HG02870 (cell line): Measurements from ENCODE around the gene AMBP.

Source experiments
- ATAC-seq: cut with Tn5 transposase; IDR thresholded peaks from one replicate; pipeline ENCODE4 v1.9.1; 2021; ENCODE audit warnings: mild to moderate bottlenecking, moderate library complexity; ENCODE audit not compliant: unreplicated experiment

The AMBP gene

DNA sequence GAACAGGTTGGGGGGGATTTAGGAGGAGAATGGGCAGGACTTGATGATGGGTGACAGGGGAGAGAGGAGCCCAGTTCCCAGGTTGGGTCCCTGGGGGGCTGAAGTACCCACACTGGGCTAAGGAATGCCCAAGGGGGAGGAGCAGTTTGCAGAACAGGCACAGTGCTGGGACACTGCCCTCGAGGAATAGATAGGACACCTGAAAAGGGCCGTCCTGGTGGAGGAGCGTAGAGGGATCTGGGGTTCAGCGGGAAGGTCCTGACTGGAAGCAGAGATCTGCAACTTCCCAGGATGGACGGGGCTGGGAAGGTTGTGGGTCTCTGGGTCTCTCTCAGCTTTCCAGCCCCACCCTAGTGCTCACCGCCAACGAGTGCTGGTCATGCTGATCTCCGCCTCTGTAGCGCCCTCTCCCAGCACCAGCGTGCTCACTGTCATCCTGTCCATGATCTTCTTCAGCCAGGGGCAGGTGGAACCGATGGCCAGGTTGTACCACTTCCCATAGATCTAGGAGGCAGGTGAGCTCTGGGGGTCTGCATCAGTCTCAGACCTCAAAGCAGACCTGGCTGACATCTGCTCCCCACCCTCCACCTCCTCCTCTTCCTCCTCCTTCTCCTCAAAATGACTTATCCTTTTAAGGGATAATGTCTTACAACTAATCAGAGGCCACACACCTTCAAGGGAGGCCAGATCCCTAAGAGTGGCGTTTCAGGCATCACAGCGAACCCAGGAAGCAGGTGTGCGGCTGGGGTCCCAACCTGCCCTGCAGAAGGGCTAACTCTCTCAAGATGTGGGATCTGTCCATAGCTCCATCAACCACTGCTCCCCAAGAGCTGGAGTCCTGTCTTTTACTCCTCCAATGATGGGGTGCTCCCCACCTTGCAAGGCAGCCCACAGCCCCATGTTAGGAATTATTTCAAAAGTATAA is 1.6 kb downstream of the AMBP start:
- no peak for ATAC-seq

DNA sequence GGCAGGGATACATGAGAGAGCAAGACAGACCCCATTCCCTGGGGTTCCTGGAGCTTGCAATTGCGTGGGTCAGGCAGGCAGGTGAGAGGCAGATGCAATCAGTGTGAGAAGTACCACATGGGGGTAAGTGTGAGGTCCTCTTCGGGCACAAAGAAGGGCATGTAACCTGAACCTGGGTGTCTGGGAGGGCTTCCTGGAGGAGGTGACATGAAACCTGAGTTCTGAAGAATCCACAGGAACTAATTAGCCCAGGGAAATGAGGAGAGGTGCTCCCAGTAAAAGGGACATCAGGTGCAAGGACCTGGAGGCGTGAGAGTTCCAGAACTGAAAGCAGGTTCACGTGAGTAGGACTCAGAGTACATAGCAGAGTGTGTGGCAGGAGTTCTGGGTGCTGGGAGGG is 2.5 kb downstream of the AMBP start:
- ATAC-seq: no peak

DNA sequence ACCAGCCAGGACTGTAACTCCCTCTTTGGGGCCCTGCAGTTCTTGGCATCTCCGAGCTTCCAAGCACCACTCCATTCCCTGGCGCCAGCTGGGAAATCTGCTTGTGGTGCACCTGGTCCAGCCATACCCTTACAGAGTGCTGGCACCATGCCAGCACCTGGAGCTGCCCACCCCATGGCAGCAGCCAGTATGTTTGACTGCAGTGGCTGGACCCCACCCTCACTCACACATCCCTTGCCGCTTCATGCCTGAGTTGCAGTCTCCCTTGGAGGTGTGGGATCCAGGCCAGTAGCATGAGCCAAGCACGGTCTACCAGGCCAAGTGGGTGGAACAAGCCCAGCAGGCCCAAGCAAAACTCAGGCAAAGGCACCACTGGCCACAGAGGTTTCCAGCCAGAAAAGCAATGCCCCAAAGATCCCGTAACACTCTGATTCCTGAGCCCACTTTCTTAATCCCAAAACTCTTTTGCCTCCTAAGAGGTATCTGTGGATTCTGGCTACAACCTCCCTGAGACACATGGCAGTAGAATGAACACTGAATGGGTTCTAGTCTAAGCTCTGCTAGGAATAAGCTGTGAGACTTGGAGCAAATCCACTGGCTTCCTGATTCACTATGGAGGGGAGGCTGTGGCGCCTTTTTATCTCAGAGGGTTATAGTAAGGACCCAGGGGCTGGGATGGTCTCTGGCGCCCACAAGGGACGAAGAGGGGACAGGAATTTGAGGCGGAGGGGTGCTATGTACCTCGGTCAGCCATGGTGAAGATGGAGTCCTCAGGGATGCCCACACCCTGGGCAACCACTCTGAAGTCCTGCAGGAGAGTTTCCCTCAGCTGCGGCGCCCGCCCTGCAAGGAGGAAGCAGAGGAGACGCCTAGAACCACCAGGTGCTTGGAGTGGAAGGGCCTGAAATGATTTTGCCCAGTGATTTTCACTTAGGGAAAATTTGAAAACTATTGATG is 5.6 kb downstream of the AMBP start:
- no peak for ATAC-seq

DNA sequence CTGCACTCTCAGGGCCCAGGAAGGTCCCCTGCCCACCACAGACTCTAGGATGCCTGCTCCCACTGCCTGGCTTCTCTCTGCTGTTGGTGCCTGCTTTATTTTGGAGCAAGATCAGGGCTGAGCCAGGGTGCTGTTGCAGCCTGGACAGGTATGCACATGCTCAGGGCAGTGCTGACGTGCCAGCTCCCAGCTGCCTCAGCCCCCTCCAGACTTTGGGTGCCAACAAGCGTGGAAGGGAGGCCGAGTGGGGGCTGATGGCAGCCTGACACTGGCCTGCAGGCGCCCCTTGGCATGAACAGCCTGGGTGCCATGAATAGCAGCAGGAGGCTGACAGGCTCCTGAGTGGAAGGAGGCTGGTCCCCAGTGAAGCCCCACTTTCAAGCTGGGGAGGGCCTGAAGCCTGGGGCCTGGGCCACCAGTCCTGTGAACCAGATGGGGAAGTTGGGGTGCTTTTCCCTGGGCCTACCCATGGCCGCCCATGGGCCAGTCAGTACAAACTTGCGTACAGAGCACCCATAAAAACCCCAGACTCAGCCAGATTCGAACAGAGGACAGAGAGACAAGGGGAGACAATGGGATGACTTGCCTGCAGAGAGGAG is 6.8 kb downstream of the AMBP start:
- no peak for ATAC-seq

DNA sequence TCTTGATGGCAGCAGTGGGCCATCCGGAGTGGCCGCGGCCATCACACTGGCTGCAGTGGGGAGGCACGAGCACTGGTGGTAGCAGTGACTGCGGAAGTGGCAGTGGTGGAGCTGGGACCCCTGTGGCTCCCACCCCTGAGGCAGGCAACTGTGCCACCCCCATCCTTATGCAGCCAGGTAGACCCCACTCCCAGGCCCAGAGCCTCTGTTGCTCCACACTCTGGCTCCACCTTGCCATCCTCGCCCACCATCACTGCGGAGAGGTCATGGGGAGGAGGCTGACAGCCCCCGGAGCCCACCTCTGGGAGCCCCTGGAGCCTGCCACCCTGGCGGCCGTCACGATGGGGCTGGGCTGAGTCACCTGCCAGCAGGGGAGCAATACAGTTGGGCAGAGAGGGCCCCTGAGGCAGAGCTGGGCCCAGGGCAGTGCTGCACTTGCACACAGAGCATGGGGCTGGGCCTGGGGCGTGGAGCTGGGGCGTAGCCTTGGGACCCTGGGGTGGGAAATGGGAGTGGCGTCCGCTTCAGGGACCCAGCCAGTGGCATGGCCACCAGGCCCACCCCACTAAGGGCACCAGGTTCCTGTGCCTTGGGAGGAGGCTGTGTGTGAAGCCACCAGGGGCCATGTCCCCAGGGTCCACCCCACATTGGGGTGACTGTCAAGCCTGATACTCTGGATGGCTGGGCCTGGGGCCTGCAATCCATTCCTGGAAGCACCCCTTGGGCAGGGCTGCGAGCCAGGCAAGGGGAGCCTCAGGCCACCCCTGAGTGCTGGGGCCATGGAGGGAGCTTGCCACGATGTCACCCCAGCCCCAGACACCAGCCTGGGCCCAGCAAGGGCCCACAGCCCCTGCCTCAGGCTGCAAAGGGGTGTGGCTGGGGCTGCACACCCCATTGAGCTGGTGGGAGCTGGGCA is 7.7 kb downstream of the AMBP start:
- no peak for ATAC-seq

DNA sequence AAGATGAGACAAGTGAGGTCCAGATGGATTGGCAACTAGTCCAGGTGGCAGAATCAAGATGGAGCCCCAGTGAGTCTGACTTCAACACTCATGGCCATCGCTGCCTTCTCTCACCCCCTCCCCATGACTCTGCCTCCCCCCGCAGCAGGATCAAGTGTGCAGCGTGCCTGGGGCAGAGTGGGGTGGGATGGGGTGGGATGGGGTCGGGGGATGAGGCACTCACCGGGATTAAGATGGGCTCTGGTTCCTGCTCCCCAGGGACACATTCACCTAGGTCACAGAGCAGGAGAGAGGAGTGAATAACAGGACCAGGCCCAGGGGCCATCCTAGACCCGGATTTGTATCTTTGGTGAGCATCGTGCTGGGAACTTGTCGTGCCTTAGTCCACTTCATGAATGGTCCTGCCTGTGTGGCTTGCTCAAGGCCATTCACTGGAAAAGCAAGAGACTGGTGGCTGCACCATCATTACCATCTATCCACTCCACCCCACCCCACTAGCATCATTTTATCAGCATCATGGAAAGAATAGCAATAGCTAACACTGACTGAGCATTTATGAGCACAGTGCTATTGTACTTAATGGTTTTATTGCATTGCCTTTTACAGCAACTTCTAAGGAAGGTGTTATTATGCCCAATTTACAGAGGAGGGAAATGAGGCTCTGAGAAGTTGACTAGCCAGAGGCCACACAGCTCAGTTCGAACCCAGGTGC is 8.5 kb downstream of the AMBP start:
- ATAC-seq: no peak

DNA sequence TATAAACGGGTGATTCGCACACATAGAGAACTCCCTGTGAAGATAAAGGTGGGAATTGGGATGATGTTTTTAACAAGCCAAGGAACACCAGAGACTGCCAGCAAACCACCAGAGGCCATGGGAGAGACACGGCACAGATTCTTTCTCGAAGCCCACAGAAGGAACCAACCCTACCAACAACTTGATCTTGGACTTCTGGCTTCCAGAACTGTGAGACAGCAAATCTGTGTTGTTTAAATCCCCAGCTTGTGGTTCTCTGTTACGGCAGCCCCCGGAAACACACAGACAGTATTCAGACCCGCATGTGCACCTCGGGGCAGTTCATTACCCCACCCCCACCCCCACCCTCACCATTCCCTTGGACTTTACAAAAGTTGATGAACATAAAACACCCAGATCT is 12.8 kb downstream of the AMBP start:
- ATAC-seq: no peak

DNA sequence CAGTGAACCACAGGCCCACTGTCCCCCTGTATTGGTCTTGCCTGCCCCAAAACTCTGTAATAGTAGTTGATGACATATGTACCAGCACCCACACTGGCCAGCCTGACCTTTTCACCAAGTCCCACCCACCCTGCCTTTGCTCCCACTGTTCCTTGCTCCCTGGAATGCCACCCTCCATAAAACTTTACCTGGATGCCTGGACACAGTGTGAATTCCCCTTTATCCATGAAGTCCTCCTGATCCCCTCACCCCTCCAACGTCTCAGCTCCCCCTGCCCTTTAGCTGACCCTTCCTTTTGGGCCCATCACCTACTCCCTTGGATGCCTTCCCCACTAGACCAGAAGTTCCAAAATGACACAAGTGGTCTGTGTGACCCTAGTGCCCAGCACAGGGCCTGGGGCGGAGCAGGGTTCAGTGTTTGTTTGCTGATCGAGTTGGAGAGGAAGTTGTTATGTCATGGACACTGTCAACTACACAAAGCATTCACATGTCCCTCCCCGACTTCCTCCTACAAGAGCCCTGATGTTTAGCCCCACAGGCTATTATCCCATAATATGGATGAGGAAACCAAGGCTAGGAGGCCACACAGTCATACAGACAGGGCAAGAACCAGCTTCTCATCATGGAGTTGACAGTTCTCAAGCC is 16.1 kb downstream of the AMBP start:
- ATAC-seq: no peak

DNA sequence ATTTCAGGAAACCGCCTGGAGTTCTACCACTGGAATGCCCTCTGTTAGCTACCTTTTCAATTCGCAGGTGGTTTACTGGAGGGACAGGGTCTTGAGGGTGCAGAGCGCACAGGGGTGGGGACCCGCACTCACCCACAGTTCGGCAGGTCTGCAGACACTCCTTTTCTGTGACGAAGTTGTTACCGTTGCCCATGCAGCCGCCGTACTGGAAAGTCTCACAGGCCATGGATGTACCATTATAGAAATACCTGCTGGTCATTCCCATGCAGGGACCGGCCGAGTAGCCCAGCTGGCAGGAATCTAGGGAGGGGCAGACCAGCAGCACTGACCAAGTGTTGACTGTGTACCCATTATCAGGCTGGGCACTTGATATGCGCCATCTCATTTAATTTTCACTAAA is 16.8 kb downstream of the AMBP start:
- no peak for ATAC-seq

DNA sequence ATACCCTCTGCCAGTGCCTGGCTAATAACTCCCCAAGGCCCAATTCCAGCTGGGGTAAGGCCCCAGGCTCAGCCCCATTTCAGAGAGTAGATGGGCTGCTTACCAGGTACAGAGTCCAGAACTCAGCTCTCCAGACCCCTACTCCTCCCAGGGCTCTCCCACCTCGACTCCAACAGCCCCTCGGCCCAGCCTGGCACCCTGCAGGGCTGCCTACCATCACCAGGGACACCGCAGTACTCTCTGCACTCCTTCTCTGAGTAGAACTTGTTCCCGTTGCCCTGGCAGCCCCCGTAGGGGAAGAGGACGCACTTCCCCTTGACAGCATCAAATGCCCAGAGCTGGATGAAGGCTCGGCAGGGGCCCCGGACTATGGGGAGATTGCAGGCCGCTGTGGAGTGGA is 17.4 kb downstream of the AMBP start:
- ATAC-seq: no peak

DNA sequence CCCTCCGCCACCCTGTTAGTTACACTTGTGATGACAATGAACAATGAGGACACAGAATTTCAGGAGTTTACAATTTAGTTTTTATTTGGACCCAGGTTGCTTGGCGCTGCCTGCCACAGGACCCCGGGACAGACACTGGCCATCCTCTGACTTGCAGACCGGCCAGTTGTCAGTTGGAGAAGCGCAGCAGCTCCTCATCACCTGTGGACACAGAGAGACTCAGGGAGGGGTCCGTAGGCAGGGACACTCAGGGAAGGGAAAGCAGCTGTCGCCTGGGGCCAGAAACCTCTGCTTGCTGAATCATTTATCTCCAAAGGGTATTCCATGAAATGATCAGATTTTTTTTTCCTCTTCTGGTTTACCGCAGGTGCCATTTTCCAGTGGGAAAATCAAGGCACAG is 18.0 kb downstream of the AMBP start:
- no peak for ATAC-seq

DNA sequence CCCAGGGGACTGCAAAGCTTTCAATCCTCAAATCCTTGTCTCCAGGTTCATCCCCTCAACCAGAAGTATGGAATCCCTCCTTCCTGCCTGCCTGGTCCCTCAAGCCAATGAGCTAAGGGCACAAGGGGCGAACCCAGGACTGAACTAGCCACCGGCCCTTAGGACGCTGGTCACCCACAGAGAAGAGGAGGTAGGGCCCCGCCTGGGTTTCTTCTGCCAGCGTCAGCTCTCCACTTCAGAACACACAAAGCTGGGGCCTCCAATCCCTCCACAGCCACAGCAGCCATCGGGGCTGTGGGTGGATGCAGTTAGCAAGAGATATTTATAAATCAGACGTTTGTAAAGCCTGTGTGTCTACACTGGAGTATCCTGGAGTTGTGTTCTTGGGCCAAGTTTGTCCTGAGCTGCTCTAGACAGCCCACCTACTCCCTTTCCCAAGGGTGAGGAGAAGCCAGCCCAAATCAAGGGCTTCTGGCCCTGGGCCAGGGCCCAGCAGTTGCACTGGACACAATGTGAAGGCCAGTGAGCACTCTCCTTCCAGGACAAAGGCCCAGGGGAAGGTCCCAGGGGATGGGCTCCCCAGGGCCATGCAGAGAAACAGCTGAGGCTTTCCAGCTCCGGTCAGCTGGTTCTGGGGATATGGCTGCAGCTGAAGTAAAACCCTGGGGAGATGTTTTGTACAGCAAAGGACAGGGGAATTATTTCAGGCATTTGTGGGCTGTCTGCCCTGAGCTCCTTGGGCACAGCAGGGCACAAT is 18.9 kb downstream of the AMBP start:
- ATAC-seq: no peak

DNA sequence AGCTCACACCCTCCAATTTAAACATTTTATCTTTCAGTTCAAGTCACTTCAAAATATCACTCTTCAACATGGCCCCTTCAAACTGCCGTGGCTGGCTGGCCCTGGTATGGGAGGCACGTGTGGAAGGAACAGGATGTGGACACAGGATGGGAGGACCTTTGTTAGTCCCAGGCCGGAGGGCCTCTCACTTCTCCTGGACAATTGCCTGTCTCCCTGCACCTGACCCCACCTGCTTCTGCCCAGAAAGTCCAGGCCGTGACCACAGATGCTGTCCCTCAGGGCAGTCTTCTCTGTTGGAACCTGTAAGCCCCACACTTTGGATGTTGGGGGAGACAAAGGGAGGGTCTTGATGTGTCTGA is 19.4 kb downstream of the AMBP start:
- no peak for ATAC-seq

DNA sequence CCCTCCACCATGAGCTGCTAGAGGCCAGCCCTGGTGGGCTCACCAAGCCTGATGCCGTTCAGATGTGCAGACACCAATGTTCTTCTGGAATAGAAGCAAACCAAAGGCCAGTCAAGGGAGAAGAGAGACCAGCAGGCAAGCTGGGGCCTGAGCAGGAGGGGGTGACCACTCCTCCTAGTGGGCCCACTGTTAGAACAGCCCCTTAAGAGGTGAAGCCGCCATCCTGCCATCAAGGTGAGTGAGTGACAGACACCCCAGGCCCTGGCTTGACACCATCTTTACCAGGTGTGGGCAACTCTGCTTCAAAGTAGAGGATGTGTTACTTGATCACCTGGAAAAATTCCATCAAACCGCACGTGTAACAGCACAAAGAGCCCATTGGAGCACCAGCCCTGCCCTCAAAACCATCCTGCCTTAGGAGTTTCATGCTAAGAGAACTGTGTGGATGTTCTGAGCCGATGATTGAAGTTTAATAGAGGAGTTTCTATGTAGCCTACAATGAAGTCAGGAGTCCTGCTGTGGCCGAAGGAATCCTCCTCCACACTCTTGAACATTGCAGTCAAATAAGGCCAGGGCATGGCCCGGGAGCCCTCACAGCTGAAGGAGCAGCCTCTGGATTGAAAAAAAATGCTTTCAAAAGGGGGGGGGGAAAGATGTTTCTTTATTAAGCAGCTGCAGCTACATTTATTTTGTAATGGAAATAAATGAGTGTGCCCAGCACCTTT is 20.8 kb downstream of the AMBP start:
- no peak for ATAC-seq

DNA sequence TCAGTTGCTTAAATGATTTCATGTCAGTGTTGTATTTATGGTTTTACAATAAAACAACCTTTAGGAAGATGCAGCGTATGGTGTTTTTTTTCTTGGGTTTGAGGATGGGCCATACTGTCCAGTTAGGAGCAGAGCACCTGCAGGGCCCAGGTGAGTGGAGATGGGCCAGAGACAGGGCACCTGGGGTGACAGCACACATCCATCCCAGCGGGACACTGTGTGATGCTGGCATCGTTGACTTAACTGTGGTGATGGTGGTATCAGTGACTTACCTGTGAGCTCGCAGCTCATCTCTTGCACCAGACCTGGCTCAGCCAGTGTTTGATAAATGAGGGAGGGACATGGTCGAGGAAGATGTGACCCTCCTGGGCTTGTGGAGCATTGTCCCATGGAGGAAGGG is 21.6 kb downstream of the AMBP start:
- ATAC-seq: no peak

DNA sequence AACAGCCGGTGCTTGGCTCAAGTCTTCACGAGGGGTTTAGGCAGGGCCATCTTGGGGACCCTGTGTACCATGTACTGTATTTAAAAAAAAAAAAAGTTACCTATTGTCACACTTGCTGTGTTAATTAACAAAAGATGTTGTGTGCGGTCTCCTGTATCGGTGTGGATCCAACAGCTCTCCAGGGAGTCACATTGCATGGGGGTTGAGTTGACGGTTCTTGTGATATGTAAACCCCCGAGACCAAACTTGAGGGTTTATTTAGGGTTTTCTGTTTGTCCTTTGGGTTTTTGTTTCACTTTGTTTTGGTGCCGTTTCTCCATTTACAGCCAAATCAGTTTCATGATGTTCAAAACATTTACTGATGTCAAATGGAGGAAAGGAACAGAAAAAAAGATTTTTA is 22.2 kb downstream of the AMBP start:
- ATAC-seq: no peak

DNA sequence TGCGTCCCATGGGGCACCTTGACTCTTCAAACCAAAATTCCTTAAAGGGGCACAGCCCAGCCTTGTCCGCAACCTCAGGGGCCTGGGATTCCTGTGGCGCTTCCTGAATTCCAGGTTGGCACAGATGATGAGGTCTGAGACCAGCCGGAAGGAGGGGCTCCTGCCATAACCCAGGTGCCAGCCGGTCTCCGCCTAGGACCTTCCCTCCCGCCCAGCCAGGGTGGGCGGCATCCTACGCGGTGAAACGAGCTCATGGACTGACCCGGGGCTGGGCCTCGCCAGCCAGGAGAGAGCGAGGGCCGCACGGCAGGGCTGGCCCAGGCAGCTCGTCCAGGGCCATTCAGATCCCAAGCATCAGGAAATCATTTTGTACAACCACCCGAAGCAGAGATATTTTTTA is 23.0 kb downstream of the AMBP start:
- no peak for ATAC-seq

DNA sequence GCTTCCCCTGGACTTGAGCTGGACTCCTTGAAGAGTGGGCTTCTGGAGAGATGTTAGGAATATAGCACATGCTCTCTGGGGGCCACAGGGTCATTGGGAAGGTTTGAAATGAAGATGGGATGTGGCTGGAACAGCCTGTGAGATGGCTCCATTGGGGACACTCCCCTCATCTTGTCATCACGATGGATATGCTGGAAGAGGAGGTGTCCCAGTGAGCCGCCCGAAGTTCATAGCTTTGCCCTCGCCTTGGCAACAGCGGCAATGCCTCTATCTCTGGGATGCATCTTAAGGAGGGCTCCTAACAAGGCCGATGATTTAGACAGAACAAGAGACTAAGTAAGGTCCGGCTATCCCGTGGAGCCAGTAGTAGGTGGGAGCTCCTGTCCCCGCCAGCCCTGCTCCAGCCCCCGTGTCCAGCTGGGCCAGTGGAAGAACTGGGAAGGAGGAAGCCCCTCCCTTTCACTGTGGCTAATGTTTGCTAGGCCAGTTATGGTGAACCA is 23.9 kb downstream of the AMBP start:
- ATAC-seq: no peak
